Ishikawa (cell line): ENCODE data around the gene EP300.

Experiments
- CEBPB ChIP-seq: IDR thresholded peaks from 2 replicates; pipeline ENCODE4 v1.6.1; 2012
- CREB1 ChIP-seq: IDR thresholded peaks from 2 replicates; pipeline ENCODE4 v1.6.1; 2012; ENCODE audit warnings: low read depth
- EGR1 ChIP-seq: IDR thresholded peaks from 2 replicates; pipeline ENCODE4 v1.6.1; 2012
- EP300 ChIP-seq: IDR thresholded peaks from 2 replicates; pipeline ENCODE4 v1.6.1; 2012; ENCODE audit warnings: borderline replicate concordance
- FOXM1 ChIP-seq: IDR thresholded peaks from 2 replicates; pipeline ENCODE4 v1.6.1; 2012; ENCODE audit warnings: low read depth, borderline replicate concordance
- NFIC ChIP-seq: IDR thresholded peaks from 2 replicates; pipeline ENCODE4 v1.6.1; 2012
- RAD21 ChIP-seq: IDR thresholded peaks from 2 replicates; pipeline ENCODE4 v1.6.1; 2012; ENCODE audit warnings: low read depth
- TAF1 ChIP-seq: IDR thresholded peaks from 2 replicates; pipeline ENCODE4 v1.6.1; 2012; ENCODE audit warnings: low read depth, mild to moderate bottlenecking
- TCF12 ChIP-seq: IDR thresholded peaks from 2 replicates; pipeline ENCODE4 v1.6.1; 2012; ENCODE audit warnings: low read depth
- TEAD4 ChIP-seq: IDR thresholded peaks from 2 replicates; pipeline ENCODE4 v1.6.1; 2012
- YY1 ChIP-seq: IDR thresholded peaks from 2 replicates; pipeline ENCODE4 v1.6.1; 2012; ENCODE audit warnings: low read depth
- ZBTB7A ChIP-seq: IDR thresholded peaks from 2 replicates; pipeline ENCODE4 v1.6.1; 2012; ENCODE audit warnings: low read depth
- TF ChIP-seq, protein P1 (sequence below): IDR thresholded peaks from 2 replicates; pipeline ENCODE4 v1.6.1; 2012; ENCODE audit warnings: low read depth, mild to moderate bottlenecking
- TF ChIP-seq, protein P2 (sequence below): IDR thresholded peaks from 2 replicates; pipeline ENCODE4 v1.6.1; 2012
- TF ChIP-seq, protein P3 (sequence below): IDR thresholded peaks from 2 replicates; pipeline ENCODE4 v1.6.1; 2012

Gene EP300

DNA sequence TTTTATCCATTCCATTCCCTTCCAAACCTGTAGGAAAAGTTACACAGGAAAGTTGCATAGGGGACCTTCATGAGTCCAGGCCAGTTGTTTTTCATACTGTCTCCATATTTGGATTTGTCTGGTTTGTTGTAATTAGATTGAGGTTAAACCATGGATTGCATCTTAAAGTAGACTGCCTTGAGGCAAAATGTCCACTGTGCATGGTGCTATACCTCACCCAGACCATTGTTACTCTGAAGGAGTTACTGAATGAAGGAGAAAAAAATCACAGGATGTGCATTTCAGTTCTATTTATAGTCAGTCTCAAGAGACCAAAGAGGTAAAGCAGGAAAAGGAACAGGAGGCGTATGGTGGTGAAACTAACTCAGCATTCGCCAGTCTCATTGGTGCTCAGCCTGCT, 83.2 kb downstream of the EP300 start:
- TF ChIP-seq, protein P1, sequence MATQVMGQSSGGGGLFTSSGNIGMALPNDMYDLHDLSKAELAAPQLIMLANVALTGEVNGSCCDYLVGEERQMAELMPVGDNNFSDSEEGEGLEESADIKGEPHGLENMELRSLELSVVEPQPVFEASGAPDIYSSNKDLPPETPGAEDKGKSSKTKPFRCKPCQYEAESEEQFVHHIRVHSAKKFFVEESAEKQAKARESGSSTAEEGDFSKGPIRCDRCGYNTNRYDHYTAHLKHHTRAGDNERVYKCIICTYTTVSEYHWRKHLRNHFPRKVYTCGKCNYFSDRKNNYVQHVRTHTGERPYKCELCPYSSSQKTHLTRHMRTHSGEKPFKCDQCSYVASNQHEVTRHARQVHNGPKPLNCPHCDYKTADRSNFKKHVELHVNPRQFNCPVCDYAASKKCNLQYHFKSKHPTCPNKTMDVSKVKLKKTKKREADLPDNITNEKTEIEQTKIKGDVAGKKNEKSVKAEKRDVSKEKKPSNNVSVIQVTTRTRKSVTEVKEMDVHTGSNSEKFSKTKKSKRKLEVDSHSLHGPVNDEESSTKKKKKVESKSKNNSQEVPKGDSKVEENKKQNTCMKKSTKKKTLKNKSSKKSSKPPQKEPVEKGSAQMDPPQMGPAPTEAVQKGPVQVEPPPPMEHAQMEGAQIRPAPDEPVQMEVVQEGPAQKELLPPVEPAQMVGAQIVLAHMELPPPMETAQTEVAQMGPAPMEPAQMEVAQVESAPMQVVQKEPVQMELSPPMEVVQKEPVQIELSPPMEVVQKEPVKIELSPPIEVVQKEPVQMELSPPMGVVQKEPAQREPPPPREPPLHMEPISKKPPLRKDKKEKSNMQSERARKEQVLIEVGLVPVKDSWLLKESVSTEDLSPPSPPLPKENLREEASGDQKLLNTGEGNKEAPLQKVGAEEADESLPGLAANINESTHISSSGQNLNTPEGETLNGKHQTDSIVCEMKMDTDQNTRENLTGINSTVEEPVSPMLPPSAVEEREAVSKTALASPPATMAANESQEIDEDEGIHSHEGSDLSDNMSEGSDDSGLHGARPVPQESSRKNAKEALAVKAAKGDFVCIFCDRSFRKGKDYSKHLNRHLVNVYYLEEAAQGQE, result no peak
- TF ChIP-seq, protein P2, sequence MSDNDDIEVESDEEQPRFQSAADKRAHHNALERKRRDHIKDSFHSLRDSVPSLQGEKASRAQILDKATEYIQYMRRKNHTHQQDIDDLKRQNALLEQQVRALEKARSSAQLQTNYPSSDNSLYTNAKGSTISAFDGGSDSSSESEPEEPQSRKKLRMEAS, result no peak
- no peak for TF ChIP-seq TEAD4
- no peak for TF ChIP-seq EGR1
- no peak for TF ChIP-seq EP300
- TF ChIP-seq TCF12, result no peak

DNA sequence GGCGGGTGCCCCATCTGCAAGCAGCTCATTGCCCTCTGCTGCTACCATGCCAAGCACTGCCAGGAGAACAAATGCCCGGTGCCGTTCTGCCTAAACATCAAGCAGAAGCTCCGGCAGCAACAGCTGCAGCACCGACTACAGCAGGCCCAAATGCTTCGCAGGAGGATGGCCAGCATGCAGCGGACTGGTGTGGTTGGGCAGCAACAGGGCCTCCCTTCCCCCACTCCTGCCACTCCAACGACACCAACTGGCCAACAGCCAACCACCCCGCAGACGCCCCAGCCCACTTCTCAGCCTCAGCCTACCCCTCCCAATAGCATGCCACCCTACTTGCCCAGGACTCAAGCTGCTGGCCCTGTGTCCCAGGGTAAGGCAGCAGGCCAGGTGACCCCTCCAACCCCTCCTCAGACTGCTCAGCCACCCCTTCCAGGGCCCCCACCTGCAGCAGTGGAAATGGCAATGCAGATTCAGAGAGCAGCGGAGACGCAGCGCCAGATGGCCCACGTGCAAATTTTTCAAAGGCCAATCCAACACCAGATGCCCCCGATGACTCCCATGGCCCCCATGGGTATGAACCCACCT, 84.7 kb downstream of the EP300 start:
- TF ChIP-seq TEAD4 (no peak), EP300 (no peak), TCF12 (no peak), RAD21 (no peak), CREB1 (no peak), CEBPB (no peak), FOXM1 (no peak), NFIC (no peak), TAF1 (no peak), ZBTB7A (no peak)
- TF ChIP-seq, protein P1, result no peak
- TF ChIP-seq, protein P3, sequence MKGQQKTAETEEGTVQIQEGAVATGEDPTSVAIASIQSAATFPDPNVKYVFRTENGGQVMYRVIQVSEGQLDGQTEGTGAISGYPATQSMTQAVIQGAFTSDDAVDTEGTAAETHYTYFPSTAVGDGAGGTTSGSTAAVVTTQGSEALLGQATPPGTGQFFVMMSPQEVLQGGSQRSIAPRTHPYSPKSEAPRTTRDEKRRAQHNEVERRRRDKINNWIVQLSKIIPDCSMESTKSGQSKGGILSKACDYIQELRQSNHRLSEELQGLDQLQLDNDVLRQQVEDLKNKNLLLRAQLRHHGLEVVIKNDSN, result no peak

DNA sequence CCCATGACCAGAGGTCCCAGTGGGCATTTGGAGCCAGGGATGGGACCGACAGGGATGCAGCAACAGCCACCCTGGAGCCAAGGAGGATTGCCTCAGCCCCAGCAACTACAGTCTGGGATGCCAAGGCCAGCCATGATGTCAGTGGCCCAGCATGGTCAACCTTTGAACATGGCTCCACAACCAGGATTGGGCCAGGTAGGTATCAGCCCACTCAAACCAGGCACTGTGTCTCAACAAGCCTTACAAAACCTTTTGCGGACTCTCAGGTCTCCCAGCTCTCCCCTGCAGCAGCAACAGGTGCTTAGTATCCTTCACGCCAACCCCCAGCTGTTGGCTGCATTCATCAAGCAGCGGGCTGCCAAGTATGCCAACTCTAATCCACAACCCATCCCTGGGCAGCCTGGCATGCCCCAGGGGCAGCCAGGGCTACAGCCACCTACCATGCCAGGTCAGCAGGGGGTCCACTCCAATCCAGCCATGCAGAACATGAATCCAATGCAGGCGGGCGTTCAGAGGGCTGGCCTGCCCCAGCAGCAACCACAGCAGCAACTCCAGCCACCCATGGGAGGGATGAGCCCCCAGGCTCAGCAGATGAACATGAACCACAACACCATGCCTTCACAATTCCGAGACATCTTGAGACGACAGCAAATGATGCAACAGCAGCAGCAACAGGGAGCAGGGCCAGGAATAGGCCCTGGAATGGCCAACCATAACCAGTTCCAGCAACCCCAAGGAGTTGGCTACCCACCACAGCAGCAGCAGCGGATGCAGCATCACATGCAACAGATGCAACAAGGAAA, 85.4 kb downstream of the EP300 start:
- TF ChIP-seq ZBTB7A, result no peak

DNA sequence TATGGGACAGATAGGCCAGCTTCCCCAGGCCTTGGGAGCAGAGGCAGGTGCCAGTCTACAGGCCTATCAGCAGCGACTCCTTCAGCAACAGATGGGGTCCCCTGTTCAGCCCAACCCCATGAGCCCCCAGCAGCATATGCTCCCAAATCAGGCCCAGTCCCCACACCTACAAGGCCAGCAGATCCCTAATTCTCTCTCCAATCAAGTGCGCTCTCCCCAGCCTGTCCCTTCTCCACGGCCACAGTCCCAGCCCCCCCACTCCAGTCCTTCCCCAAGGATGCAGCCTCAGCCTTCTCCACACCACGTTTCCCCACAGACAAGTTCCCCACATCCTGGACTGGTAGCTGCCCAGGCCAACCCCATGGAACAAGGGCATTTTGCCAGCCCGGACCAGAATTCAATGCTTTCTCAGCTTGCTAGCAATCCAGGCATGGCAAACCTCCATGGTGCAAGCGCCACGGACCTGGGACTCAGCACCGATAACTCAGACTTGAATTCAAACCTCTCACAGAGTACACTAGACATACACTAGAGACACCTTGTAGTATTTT, 86.1 kb downstream of the EP300 start:
- TF ChIP-seq, protein P2, result no peak
- TF ChIP-seq NFIC, result no peak
- no peak for TF ChIP-seq CEBPB
- TF ChIP-seq EP300, result no peak
- TF ChIP-seq, protein P1, result no peak
- no peak for TF ChIP-seq TAF1
- no peak for TF ChIP-seq YY1
- no peak for TF ChIP-seq TCF12
- no peak for TF ChIP-seq FOXM1
- no peak for TF ChIP-seq EGR1
- TF ChIP-seq ZBTB7A, result no peak
- TF ChIP-seq CREB1, result no peak
- TF ChIP-seq, protein P3, result no peak
- no peak for TF ChIP-seq RAD21
- TF ChIP-seq TEAD4, result no peak
